HEK293T (cell line): ENCODE measurements around the gene MLLT10.
"Not testable (repeated sequence)": the region's sequence is repeated elsewhere in the genome, so short reads cannot be mapped to it uniquely, and the experiment has no call there.

Experiments used
- BHLHE40 ChIP-seq: fragments of 450-650 bp; IDR thresholded peaks from 2 replicates; pipeline ENCODE4 v1.6.1; 2016; ENCODE audit warnings: mild to moderate bottlenecking, moderate library complexity, borderline replicate concordance
- ELF4 ChIP-seq: fragments of 450-650 bp; IDR thresholded peaks from 2 replicates; pipeline ENCODE4 v1.6.1; 2017; ENCODE audit warnings: antibody characterized with exemption
- FOXM1 ChIP-seq: fragments of 450-650 bp; IDR thresholded peaks from 2 replicates; pipeline ENCODE4 v1.6.1; 2017; ENCODE audit warnings: mild to moderate bottlenecking, borderline replicate concordance
- HDGF ChIP-seq: fragments of 450-650 bp; IDR thresholded peaks from 2 replicates; pipeline ENCODE4 v1.6.1; 2017; ENCODE audit warnings: antibody characterized with exemption, borderline replicate concordance
- L3MBTL2 ChIP-seq: fragments of 450-650 bp; conservative IDR thresholded peaks from 2 replicates; pipeline ENCODE4 v1.6.1; 2016; ENCODE audit warnings: mild to moderate bottlenecking
- LEF1 ChIP-seq: fragments of 450-650 bp; IDR thresholded peaks from 2 replicates; pipeline ENCODE4 v1.6.1; 2017; ENCODE audit warnings: mild to moderate bottlenecking, borderline replicate concordance
- PKNOX1 ChIP-seq: fragments of 450-650 bp; IDR thresholded peaks from 2 replicates; pipeline ENCODE4 v1.6.1; 2016
- SP1 ChIP-seq: fragments of 450-650 bp; IDR thresholded peaks from 2 replicates; pipeline ENCODE4 v1.6.1; 2017
- TARDBP ChIP-seq: fragments of 450-650 bp; IDR thresholded peaks from 2 replicates; pipeline ENCODE4 v1.6.1; 2016
- ZNF384 ChIP-seq: fragments of 450-650 bp; IDR thresholded peaks from 2 replicates; pipeline ENCODE4 v1.6.1; 2016

- not testable (repeated sequence) for TF ChIP-seq BHLHE40, SP1, TARDBP, ZNF384, FOXM1, PKNOX1, HDGF, LEF1, L3MBTL2, ELF4
Observed at GRCh38 chr10:21574514-21574913, 40.5 kb downstream of the MLLT10 start.
